GM15510 (cell line): ENCODE measurements around the gene B4GALNT3.

Experiments
- POLR2A ChIP-seq: IDR thresholded peaks from 3 replicates; pipeline ENCODE4 v1.6.1; 2011; ENCODE audit warnings: borderline replicate concordance; ENCODE audit not compliant: insufficient read length; ENCODE audit errors: extremely low read depth

Gene B4GALNT3

DNA sequence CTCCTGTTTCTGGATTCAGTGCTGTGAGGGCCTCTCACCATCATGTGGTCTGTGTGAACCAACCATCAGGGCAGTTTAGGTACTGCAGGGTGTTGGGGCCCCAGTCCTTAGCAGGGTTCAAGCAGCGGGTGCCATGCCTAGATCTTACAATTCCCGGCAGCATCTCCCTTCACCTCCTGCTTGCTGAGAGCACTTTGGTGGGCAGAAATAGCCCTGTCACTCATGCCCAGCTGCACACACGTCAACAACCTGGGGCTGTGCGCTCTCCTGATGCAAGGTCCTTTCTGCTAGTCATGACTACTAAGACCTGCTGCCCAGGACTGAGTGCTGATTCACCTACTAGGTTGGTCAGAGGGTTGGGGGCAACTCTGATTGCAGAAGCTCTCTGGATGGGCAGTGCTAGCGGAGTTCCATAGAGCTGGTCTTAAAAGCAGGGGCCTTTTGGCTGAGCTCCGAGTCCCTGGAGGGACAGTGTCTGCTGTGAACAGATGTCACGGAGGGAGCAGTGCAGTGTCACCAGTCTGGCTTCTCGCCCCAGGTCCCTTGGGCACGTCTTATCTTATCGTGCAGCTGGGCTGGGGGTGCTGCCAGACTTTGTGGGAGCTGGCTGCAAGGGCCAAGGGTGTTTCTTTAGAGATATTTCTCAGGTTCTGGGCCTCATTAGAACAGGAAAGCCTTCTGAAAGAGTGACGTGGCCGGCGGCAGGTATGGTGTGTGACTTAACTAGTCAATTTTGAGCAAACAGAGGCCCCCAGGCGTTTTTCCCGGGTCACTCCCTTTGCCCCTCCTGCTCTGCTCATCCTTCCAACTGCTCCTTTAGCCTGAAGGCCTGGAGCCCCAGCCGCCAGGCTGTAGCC lies 131.7 kb downstream of the B4GALNT3 start:
- TF ChIP-seq POLR2A, result no peak

DNA sequence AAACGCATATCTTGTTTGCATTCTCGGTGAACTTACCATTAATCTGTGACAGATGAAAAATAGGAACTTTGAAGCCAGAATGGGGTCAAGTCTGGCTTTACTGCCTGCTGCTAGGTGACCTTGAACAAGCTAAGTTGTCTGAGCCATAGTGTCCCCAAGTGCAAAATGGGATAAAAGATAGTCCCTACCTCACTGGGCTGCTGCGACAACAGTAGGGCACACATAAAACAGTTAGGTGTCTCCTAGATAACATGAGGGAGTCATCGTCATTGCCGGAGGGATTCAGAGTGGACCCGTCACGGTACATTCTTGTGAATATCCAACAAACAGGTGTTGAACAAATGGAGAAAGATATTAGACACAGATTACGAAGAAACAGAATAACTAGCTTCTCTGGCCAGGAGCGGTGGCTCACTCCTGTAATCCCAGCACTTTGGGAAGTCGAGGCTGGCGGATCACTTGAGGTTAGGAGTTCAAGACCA lies 132.3 kb downstream of the B4GALNT3 start:
- no peak for TF ChIP-seq POLR2A

DNA sequence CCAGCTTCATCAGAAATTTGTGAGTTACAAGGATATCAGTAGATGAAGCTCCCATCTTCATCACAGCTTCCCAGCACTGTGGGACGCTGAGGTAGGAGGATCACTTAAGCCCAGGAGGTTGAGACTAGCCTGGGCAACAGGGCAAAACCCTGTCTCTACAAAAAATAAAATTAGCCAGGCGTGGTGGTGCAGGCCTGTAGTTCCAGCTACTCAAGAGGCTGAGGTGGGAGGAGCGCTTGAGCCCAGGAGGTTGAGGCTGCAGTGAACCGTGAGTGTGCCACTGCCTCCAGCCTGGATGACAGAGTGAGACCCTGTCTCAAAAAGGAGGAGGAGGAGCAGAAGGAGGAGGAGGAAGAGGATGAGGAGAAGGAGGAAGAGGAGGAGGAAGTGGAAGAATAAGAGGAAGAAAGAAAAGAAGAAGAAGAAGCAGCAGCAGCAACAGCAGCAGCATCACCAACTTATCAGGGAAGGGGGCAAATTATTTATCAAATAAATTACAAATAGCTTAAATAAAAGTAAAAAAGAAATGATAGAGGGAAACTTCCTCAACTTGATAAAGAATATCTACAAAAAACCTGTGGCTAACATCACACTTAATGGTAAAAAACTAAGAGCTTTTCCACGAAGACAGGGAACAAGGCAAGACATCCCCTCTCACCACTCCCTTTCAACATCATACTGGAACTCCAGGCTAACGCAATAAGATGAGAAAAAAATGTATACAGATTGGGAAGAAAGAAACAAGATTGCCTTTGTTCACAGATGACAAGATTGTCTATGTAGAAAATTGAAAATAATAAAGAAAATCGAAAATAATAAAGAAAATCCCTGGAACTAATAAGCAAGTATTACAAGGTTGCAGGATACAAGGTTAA lies 133.9 kb downstream of the B4GALNT3 start:
- TF ChIP-seq POLR2A, result no peak

DNA sequence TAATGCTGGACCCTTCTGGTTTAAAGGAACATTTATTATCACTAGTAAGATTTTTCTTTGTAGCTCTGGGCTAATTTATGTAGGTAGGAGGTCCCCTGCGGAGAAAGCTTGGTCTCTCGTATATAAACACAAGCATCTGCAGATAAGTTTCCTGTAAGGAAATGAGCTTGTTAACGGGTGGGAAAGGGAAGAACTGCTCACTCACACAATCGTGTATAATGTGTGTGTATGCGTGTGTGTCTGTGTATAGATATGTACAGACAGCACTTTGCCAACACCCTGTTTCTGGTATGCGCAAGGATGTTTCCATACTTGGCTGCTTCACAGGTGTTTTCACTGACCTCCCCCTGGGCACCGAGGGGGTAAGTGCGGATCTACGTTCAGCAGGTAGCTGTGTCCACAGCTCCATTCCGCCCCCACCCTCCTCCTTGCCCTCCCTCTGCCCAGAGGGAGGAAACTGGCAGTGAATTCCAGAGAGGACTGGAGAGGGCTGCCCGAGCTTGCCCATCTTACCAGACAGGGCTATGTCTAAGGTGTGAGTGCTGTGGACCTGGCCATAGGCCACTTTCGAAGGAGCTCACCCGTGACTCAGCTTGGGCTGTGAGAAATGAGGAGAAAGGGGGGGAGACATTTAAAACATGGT lies 138.3 kb downstream of the B4GALNT3 start:
- TF ChIP-seq POLR2A, result no peak

DNA sequence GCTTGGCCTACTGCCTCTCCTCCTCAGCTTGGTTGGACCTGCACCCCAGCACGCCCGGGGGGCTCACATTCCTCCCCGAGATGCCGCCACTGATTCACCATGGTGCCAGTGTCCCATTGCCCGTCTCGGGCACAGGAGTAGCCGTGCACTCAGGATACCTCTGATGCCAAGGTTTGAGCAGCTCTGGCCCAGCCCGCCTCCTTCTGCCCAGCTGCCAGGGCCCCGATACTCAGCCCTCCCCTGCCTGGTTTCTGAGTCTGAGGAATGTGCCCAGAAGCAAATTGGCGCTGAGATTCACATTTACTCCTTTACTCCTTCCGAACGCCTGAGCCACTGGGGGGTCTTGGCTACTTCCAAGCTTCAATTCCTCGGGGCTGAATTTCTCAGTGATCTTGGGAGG lies 140.0 kb downstream of the B4GALNT3 start:
- no peak for TF ChIP-seq POLR2A

DNA sequence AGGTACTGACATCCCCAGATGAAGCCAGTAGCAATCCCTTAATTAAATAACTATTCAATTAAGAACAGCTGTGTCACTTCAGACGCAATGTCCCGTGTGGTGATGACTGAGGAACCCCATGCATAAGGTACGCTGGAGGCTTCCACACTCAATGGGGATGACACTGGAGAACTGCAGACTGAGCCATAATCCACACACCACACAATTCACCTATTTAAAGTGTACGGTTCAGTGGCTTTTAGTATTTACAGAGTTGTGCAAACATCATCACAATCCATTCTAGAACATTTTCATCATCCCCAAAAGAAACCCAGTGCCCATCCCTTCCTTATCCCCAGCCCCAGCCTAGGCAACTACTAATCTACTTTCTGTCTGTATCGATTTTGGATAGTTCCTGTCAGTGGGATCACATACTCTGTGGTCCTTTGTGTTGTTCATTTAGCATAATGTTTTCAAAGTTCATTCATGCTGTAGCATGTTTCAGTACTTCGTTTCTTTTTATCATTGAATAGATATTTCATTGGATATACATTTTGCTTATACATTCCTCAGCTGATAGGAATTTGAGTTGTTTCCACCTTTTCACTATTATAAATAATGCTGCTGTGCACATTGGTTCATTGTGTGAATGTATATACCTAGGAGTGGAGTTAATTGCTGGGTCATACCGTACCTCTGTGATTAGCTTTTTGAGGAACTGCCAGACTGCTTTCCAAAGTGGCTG lies 142.4 kb downstream of the B4GALNT3 start:
- TF ChIP-seq POLR2A, result no peak

DNA sequence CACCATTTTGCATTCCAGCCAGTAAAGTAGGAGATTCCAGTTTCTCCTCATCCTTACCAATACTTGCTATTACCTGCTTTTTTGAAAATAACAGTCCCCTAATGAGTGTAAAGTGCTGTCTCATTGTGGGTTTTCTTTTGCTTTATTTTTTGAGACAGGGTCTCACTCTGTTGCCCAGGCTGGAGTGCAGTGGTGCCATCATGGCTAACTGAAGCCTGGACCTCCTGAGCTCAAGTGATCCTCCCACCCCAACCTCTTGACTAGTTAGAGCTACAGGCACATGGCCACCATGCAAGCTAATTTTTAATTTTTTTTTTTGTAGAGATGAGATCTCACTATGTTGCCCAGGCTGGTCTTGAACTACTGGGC lies 142.9 kb downstream of the B4GALNT3 start:
- TF ChIP-seq POLR2A, result no peak

DNA sequence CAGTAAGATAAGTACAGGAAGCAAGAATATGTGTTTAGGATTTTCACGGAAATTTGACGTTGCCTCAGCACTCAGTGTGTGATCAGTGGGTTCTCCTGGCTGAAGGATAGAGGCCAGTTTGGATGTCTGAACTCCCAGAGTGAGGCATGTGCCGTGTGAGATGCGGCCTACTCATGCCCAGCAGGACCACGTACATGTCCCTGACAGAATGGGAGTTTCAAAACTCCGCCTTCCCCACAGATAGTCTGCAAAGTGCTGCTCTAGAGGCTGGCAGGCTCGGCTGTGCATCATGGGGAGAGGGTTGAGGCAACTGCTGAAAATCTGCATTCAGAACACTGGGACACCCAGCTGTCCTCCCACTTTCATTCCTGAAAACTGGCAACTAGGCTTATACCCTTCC lies 145.2 kb downstream of the B4GALNT3 start:
- no peak for TF ChIP-seq POLR2A

DNA sequence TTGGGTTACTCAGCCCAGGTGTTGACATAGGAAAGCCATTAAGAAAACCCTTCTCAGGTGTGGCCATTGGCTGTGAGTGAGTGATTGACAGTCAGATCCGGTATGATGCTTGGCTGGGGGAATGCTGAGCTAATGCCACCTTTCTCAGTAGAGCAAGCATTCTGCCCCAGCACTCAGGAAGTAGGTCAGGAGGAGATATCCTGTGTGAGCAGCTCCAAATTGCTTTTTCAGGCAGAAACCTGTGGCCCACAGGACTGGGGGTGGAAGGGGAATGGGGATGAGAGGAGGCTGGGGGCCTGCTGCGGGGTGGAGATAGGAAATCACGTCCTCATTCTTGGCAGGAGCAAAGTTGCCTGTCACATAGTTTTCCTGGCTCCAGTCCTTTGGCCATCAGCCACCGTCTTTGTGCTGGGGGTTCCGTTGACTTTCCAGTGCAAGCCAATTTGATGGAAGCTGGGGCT lies 147.8 kb downstream of the B4GALNT3 start:
- TF ChIP-seq POLR2A, result no peak

DNA sequence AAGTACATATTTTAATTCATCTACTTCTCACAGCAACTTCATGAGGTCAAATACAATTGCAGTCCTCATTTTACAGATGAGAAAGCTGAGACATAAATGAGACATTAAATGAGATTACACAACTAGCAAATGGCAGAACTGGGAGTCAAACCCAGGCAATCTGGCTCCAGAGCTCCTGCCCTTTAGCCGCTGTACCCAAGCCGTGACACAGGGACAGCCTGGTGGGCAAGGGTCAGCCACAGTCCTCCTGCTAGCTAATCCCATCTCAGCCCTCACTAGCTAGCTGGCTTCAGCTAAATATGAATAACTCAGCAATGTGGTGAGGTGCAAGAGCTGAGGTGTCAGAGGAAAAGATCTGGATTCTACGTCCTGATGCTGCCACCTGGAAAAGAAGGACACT lies 148.7 kb downstream of the B4GALNT3 start:
- TF ChIP-seq POLR2A, result no peak

DNA sequence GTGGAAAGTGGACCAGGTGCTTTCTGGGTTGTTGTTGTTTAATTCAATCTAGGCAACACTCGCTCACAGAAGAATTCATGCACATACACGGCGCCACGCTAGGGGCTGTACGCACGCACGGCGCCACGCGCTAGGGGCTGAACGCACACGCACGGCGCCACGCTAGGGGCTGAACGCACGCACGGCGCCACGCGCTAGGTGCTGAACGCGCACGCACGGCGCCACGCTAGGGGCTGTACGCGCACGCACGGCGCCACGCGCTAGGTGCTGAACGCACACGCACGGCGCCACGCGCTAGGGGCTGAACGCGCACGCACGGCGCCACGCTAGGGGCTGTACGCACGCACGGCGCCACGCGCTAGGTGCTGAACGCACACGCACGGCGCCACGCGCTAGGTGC lies 149.2 kb downstream of the B4GALNT3 start:
- no peak for TF ChIP-seq POLR2A

DNA sequence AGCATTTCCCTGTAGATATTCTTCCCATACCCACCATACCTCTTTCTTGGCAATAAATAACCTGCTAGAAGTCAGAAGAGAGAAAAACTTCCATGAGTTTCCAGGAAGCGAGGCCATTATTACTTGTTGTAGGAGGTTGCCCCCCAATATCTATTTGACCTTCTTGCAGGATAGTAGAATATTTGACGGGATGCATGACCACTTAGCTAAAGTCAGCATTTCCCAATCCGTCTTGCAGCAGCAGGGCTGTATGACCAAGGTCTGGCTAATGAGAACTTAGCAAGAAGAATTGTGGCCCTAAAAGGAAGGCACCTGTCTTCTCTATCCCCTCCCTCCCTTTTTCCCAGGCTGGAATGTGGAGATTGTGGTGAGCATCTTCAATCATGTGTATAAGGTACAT lies 152.0 kb downstream of the B4GALNT3 start:
- TF ChIP-seq POLR2A, result no peak

DNA sequence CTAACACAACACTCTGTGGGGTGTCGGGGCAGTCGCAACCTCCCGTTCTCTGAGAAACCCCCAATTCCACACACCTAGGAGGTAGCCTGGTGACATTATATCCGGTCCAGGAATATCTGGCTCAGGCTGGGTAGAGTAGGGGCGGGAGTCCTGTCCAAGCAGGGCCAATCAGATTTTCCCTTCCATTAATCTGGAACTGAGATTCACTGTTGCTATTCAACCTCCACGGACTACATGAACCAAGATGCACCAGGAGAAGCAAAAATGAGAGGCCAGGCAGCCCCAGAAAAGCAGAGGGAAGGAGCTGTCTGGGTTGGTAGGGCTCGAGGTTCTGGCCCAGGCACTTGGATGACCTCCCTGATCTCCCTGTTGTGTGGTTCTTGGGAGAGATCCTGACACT lies 152.6 kb downstream of the B4GALNT3 start:
- no peak for TF ChIP-seq POLR2A

DNA sequence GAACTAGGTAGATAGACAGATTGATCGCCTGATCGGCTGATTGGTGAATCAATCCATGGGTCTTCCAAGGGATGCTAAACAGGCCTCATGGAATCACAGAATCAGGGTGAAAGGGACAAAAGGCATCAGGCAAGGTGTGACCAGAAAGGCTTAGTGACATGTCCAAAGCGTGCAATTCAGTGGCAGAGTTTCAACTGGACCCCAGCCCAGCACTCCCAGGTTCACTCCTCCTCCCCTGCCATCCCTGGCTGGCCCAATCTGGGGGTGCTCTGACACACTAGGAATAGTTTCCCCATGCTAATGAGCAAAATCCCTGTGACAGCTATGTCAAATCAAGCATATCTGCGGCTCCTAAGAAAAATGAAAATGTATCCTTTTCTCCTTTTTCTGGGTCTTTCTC lies 153.1 kb downstream of the B4GALNT3 start:
- no peak for TF ChIP-seq POLR2A
